ENCODE results near the gene ARHGAP32. TPM values are rescaled to one million over a fixed set of nuclear protein-coding genes. Genes with fewer than 3 reads are reported as not detected.

The ARHGAP32 gene
- total RNA-seq, 4 donors from 2014 or later: 10.0 to 53.7 (median 34.1) TPM

DNA sequence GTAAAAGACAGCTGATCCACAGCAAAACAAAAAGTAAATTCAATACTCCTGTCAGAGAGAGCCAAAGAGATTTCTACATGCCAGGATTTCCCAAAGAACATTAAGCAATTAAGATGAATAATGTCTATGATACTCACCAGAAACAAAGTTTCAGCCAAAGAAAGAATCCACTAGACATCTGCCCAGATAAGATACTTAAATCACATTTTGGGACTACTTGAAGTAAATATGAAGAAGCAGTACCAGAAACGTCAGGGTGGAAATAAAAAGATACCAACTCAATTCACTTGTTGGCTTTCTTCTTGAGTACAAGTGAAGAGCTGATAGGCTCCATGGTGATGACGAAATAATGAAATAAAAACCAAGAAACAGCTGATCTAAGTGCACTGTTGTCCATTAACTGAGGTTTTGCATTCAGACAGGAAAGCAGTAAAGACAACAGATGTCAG lies 31.6 kb upstream of the ARHGAP32 start:
- DNase-seq: no peak
- no peak overlapping the region for H3K4me3 ChIP-seq
- TF ChIP-seq POLR2A (IDR thresholded peaks at IDR 0.05): no peak
- TF ChIP-seq, protein P1, sequence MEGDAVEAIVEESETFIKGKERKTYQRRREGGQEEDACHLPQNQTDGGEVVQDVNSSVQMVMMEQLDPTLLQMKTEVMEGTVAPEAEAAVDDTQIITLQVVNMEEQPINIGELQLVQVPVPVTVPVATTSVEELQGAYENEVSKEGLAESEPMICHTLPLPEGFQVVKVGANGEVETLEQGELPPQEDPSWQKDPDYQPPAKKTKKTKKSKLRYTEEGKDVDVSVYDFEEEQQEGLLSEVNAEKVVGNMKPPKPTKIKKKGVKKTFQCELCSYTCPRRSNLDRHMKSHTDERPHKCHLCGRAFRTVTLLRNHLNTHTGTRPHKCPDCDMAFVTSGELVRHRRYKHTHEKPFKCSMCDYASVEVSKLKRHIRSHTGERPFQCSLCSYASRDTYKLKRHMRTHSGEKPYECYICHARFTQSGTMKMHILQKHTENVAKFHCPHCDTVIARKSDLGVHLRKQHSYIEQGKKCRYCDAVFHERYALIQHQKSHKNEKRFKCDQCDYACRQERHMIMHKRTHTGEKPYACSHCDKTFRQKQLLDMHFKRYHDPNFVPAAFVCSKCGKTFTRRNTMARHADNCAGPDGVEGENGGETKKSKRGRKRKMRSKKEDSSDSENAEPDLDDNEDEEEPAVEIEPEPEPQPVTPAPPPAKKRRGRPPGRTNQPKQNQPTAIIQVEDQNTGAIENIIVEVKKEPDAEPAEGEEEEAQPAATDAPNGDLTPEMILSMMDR (IDR thresholded peaks at IDR 0.05): no peak
- no peaks in the 10 kb centered on the region for H3K27me3 ChIP-seq
- peaks cover 0 to 5% of the 10 kb centered on the region in 2 donors for H3K9me3 ChIP-seq
- intact Hi-C loops (cut with DNase I; ENCODE audit: low total_unique reads): no loop called here
- H3K36me3 ChIP-seq: no peaks in the 10 kb centered on the region
- H3K27ac ChIP-seq: peak overlapping the region; percentile 20 to 58
- H3K4me1 ChIP-seq: peaks cover 0 to 11% of the 10 kb centered on the region in 2 donors

DNA sequence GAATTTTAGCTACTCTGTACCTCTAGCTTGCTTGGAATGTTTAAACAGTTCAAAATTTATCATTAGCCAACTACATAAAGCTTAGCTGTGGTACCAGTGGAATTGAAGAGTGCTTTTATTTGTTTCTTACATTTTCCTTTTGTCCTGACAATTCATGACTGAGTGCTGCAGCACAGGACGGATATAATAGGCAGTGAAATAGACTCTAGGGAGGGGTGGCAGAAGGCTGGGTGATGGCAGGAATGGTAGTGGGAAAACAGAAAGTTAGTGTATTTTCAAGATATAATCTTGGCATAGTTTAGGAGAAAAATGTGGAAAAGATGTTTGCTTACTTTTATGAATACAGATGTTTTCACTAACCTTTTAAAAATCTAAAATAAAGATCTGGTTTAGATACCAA lies 31.1 kb upstream of the ARHGAP32 start:
- Histone ChIP-seq H3K36me3 (no peaks in the 10 kb centered on the region), H3K9me3 (peaks cover 0 to 5% of the 10 kb centered on the region in 2 donors), H3K4me3 (no peak overlapping the region), H3K27ac (peak overlapping the region; percentile 20 to 58), H3K4me1 (peaks cover 0 to 11% of the 10 kb centered on the region in 2 donors), H3K27me3 (no peaks in the 10 kb centered on the region)
- TF ChIP-seq, protein P1 (IDR thresholded peaks at IDR 0.05): no peak
- TF ChIP-seq POLR2A (IDR thresholded peaks at IDR 0.05): no peak
- intact Hi-C loops (cut with DNase I; ENCODE audit: low total_unique reads): no loop called here
- DNase-seq: no peak

DNA sequence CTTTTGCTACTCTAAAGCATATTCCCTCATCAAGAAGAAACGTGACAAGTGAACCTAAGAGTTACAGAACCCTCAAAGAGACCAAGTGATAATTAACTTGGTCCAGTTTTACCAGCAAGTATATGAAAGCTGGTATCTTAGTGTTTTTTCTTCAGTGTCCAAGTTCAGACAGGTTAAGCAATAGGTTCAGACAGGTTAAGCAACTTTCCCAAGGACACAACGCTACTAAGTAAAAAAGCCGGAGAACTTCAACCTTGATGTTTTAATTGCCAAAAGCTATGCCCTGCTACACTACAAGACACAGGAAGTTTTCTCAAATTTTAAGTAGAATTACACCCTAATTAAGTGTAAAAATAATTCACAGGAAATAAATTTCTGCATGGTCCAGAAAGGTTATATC lies 30.0 kb upstream of the ARHGAP32 start:
- H3K27me3 ChIP-seq: no peaks in the 10 kb centered on the region
- TF ChIP-seq, protein P1 (IDR thresholded peaks at IDR 0.05): no peak
- no peak for TF ChIP-seq POLR2A (IDR thresholded peaks at IDR 0.05)
- peaks cover 0 to 5% of the 10 kb centered on the region in 2 donors for H3K9me3 ChIP-seq
- peaks cover 0 to 11% of the 10 kb centered on the region in 2 donors for H3K4me1 ChIP-seq
- DNase-seq: no peak
- H3K36me3 ChIP-seq: no peaks in the 10 kb centered on the region
- H3K27ac ChIP-seq: no peak overlapping the region
- H3K4me3 ChIP-seq: no peak overlapping the region
- intact Hi-C loops (cut with DNase I; ENCODE audit: low total_unique reads): no loop called here

GRCh38 chr11:129215506-129216245 lies 23.6 kb upstream of the ARHGAP32 start:
- no peaks in the 10 kb centered on the region for H3K9me3 ChIP-seq
- no peak overlapping the region for H3K4me3 ChIP-seq
- H3K27ac ChIP-seq: no peak overlapping the region
- H3K4me1 ChIP-seq: peaks cover 0 to 11% of the 10 kb centered on the region in 2 donors
- intact Hi-C loops (cut with DNase I; ENCODE audit: low total_unique reads): no loop called here
- no peaks in the 10 kb centered on the region for H3K27me3 ChIP-seq
- H3K36me3 ChIP-seq: no peaks in the 10 kb centered on the region
- TF ChIP-seq, protein P1 (IDR thresholded peaks at IDR 0.05): no peak
- no peak for TF ChIP-seq POLR2A (IDR thresholded peaks at IDR 0.05)
- no peak for DNase-seq

DNA sequence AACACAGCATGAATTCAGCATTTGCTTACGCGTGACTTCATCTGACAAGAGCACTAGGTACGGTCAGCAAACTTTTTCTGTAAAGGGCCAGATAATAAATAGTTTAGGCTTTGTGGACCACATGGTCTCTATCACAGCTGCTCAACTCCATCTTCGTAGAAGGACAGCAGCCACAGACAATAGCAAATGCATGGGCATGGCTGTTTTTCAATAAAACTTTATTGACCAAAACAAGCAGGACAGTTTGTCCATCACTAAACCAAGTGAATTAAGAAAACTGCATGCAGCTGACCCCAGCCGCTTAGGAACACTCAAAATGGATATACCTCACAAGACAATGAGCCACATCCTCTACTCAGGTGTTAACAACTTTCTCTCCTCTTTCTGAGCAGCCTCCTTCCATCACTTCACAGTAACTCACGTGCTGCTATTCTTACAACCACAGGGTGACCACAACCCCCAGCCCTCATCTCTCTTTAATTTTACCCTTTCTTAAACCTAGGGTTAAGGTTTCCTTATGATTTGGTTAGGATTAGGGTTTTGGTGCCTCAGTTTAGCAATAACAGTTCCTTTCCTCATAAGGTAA lies 22.7 kb upstream of the ARHGAP32 start:
- no peak overlapping the region for H3K27ac ChIP-seq
- TF ChIP-seq POLR2A (IDR thresholded peaks at IDR 0.05): no peak
- TF ChIP-seq, protein P1 (IDR thresholded peaks at IDR 0.05): no peak
- intact Hi-C loops (cut with DNase I; ENCODE audit: low total_unique reads): no loop called here
- H3K4me3 ChIP-seq: no peak overlapping the region
- no peaks in the 10 kb centered on the region for H3K36me3 ChIP-seq
- no peak for DNase-seq
- no peaks in the 10 kb centered on the region for H3K9me3 ChIP-seq
- H3K27me3 ChIP-seq: no peaks in the 10 kb centered on the region
- H3K4me1 ChIP-seq: peaks cover 0 to 6% of the 10 kb centered on the region in 2 donors
